GM18511 (cell line): ENCODE data around the gene ATL1.
"Not testable (repeated sequence)": the region's sequence is repeated elsewhere in the genome, so short reads cannot be mapped to it uniquely, and the experiment has no call there.

Experiments used
- ATAC-seq: cut with Tn5 transposase; IDR thresholded peaks from one replicate; pipeline ENCODE4 v1.9.1; 2021; ENCODE audit warnings: mild to moderate bottlenecking, moderate library complexity; ENCODE audit not compliant: unreplicated experiment

The ATL1 gene

DNA sequence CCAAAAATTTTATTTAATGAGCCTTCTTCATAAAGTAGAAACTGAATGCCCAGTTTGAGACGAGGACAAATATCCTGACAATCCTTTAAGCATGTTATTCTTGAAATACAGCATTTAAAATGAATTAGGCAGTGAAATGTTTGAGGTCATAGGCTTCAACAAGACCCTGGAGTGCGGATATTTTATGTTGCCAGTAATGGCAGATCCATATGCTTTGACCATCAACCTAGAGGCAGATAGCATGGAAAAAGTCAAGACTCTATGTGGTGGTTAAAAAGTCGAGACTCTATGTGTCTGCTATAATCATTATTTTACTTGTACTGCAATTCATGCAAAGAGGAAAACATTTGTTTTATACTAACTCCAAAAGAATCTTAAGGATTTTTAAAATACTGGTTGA lies 25.5 kb upstream of the ATL1 start:
- no peak for ATAC-seq

GRCh38 chr14:50534997-50535396 lies 24.9 kb upstream of the ATL1 start:
- no peak for ATAC-seq

- ATAC-seq, result not testable (repeated sequence)
Observed at GRCh38 chr14:50538034-50538433, 21.9 kb upstream of the ATL1 start.

DNA sequence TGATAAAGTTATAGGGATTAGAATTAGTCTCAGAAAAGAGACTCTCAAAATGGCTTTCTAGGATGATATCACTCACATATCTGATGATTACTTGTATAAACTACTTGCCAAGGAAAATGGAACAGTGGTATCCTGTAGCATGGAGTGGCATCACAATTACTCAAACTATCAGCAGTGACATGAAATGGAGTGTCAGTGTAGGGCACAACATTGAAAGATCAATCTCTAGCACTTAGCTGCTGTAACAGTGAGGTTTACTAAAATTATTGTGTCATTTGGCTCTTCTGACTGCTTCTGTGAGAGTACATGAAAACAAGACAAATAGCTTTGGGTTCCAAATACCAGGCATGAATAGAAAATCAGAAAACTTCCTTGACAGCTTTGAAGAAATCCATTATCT lies 20.9 kb upstream of the ATL1 start:
- ATAC-seq, result no peak

DNA sequence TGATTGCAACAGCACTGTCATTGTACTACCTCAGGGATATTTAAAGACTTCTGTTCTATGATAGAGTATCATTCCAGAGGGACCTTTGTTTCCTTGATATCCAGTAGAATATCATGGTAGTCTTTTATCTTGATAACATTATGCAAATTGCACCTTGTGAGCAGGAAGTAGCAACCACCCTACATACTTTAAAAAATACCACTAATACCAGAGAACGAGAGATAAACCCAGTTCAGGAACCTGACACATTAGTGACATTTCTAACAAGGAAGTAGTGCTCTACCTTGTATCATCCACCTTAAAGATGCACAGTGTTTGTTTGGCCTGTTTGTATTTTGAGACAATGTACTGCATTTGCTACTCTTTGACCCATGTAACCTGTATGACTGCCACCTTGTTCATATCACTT lies 18.8 kb upstream of the ATL1 start:
- no peak for ATAC-seq

- ATAC-seq, result peak; percentile 71
Observed at GRCh38 chr14:50542941-50543418, 17.0 kb upstream of the ATL1 start.

- no peak for ATAC-seq
Observed at GRCh38 chr14:50544911-50545310, 15.0 kb upstream of the ATL1 start.

GRCh38 chr14:50545618-50546017 lies 14.3 kb upstream of the ATL1 start:
- ATAC-seq, result no peak

- no peak for ATAC-seq
Observed at GRCh38 chr14:50550294-50550693, 9.7 kb upstream of the ATL1 start.

DNA sequence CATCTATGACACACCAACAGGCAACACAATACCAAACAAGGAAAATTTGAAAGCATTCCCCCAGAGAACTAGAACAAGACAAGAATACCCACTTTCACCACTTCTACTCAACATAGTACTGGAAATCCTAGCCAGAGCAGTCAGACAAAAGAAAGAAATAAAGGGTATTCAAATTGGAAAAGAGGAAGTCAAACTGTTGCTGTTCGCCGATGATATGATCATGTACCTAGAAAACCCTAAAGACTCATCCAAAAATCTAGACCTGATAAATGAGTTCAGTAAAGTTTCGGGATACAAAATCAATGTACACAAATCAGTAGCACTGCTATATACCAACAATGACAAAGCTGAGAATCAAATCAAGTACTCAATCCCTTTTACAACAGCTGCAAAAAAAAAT lies 8.1 kb upstream of the ATL1 start:
- ATAC-seq, result no peak

- not testable (repeated sequence) for ATAC-seq
Observed at GRCh38 chr14:50552796-50553195, 7.1 kb upstream of the ATL1 start.

- ATAC-seq, result peak; percentile 31
Observed at GRCh38 chr14:50560931-50561285, 963 bp downstream of the ATL1 start.

GRCh38 chr14:50562841-50563240 lies 2.9 kb downstream of the ATL1 start:
- no peak for ATAC-seq

GRCh38 chr14:50569714-50570274 lies 9.8 kb downstream of the ATL1 start:
- no peak for ATAC-seq

GRCh38 chr14:50573862-50574261 lies 13.9 kb downstream of the ATL1 start:
- no peak for ATAC-seq

DNA sequence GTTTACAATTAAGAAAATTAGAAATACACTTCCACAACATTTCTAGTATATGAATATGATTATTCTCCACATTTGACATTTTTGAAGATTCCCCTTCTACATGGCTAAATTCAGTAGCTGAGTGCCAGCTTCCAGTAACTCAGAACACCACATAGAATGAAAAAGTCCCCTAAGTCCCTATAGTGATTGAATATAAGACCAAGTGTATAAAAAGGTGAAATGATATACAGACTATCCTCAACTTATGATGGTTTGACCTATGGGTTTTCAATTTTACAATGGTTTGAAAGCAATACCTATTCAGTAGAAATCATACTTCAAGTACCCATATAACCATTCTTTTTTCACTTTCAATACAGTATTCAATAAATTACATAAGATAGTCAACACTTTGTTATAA lies 15.8 kb downstream of the ATL1 start:
- no peak for ATAC-seq

- no peak for ATAC-seq
Observed at GRCh38 chr14:50577982-50578381, 18.0 kb downstream of the ATL1 start.

- no peak for ATAC-seq
Observed at GRCh38 chr14:50578433-50578832, 18.5 kb downstream of the ATL1 start.

DNA sequence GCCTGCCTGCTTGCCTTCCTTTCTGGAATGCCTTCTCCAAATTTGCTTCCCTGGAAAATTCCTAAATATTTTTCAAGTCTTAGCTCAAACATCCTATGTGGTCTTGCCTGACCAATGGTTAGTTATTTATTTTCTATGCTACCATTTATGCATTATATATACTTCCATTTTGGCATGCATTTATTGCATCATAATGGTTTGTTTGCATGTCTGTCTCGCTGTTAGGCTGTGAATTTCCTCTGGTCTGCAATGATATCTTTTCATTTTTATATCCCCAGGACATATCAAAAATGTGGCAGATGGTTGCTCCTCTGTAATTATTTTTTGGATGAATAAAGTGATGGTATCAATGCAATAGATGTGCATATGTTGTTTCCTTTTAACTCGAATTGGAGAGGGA lies 30.5 kb downstream of the ATL1 start:
- no peak for ATAC-seq

DNA sequence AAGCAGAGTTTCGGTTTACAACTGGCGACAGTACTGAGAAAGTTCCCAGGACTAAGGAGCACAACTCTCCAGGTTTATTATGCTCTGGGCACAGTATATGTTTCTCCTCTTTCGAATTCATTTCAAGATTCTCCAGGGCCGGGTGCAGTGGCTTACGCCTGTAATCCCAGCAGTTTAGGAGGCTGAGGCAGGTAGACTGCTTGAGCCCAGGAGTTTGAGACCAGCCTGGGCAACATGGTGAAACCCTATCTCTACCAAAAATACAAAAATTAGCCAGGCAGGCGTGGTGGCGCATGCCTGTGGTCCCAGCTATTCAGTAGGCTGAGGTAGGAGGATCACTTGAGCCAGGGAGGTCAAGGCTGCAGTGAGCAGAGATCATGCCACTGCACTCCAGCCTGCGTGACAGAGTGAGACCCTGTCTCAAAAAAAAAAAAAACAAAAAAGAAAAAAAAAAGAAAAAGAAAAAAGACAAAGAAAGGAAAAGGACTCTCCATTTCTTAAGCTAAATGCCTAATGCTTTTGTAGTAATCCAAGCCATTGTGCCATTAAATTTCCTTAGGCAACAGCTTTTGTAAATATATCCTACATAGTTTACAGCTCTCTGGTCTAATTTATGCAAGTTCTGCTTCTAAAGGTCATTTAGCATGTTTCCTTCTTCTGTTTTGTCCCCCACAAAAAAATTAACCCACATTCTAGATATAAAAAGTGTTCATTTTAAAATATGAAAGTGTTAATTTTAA lies 34.8 kb downstream of the ATL1 start:
- ATAC-seq, result no peak

- no peak for ATAC-seq
Observed at GRCh38 chr14:50598765-50599164, 38.8 kb downstream of the ATL1 start.

DNA sequence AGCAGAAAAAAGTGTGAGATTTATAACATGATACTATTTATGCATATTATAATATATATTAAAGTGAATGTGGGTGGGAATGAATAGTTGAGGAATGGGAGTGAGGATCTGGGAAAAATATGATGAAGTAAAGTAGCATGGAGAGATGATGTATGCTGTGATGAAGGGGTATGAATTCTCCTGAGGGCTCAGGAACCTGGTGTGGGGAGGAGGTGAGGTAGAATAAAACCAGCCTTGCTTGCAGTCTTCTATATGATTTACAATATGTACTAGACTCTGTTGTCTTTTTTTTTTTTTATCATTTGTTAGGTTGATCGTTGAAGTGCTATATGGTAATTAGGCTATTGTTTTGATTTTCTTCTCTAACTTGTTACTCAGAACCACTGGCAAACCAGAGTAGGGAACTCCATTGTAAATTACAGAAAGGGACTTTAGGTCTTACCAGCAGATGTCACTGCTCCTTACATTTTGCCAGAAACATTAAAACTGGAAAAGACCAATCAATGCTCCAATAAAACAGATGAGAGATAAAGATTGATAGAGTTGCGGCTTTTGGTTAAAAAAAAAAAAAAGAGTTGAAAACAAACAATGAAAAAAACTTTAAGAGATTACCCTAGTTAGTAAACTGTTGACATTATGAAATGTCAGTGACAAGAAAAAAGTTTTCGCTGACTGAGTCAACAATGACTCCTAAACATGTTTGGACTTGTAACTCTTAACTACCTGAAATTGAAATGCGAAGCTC lies 39.9 kb downstream of the ATL1 start:
- ATAC-seq, result no peak
